Ishikawa (cell line): ENCODE results near the gene CDH13.

Experiments
- EP300 ChIP-seq: IDR thresholded peaks from 2 replicates; pipeline ENCODE4 v1.6.1; 2012; ENCODE audit warnings: borderline replicate concordance
- RAD21 ChIP-seq: IDR thresholded peaks from 2 replicates; pipeline ENCODE4 v1.6.1; 2012; ENCODE audit warnings: low read depth
- REST ChIP-seq: IDR thresholded peaks from 2 replicates; pipeline ENCODE4 v1.6.1; 2012; ENCODE audit warnings: low read depth, mild to moderate bottlenecking
- TCF12 ChIP-seq: IDR thresholded peaks from 2 replicates; pipeline ENCODE4 v1.6.1; 2012; ENCODE audit warnings: low read depth
- USF1 ChIP-seq: IDR thresholded peaks from 2 replicates; pipeline ENCODE4 v1.6.1; 2012

- no peak for TF ChIP-seq RAD21
- no peak for TF ChIP-seq TCF12
- no peak for TF ChIP-seq REST
- no peak for TF ChIP-seq EP300
- TF ChIP-seq USF1 = no peak
Measured at GRCh38 chr16:82664181-82664580, 37.4 kb downstream of the CDH13 start.
